ENCODE results near the gene SYK. TPM values are rescaled to one million over a fixed set of nuclear protein-coding genes. Genes with fewer than 3 reads are reported as not detected.

Gene SYK
- total RNA-seq, 4 donors from 2014 or later = 7.0 to 16.6 (median 8.7) TPM

- 71% methylated on average over 6 of the region's 6 CpGs for WGBS
- no peak for TF ChIP-seq POLR2AphosphoS5 (IDR thresholded peaks at IDR 0.05)
- TF ChIP-seq, protein P1, sequence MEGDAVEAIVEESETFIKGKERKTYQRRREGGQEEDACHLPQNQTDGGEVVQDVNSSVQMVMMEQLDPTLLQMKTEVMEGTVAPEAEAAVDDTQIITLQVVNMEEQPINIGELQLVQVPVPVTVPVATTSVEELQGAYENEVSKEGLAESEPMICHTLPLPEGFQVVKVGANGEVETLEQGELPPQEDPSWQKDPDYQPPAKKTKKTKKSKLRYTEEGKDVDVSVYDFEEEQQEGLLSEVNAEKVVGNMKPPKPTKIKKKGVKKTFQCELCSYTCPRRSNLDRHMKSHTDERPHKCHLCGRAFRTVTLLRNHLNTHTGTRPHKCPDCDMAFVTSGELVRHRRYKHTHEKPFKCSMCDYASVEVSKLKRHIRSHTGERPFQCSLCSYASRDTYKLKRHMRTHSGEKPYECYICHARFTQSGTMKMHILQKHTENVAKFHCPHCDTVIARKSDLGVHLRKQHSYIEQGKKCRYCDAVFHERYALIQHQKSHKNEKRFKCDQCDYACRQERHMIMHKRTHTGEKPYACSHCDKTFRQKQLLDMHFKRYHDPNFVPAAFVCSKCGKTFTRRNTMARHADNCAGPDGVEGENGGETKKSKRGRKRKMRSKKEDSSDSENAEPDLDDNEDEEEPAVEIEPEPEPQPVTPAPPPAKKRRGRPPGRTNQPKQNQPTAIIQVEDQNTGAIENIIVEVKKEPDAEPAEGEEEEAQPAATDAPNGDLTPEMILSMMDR (IDR thresholded peaks at IDR 0.05) = no peak
- no peak for TF ChIP-seq POLR2A (IDR thresholded peaks at IDR 0.05; ENCODE audit: low read depth)
- TF ChIP-seq EP300 (IDR thresholded peaks at IDR 0.05) = no peak
- no peak overlapping the region for H3K4me3 ChIP-seq
These were observed 6.8 kb downstream of the SYK start for GRCh38 chr9:90808398-90808797.

DNA sequence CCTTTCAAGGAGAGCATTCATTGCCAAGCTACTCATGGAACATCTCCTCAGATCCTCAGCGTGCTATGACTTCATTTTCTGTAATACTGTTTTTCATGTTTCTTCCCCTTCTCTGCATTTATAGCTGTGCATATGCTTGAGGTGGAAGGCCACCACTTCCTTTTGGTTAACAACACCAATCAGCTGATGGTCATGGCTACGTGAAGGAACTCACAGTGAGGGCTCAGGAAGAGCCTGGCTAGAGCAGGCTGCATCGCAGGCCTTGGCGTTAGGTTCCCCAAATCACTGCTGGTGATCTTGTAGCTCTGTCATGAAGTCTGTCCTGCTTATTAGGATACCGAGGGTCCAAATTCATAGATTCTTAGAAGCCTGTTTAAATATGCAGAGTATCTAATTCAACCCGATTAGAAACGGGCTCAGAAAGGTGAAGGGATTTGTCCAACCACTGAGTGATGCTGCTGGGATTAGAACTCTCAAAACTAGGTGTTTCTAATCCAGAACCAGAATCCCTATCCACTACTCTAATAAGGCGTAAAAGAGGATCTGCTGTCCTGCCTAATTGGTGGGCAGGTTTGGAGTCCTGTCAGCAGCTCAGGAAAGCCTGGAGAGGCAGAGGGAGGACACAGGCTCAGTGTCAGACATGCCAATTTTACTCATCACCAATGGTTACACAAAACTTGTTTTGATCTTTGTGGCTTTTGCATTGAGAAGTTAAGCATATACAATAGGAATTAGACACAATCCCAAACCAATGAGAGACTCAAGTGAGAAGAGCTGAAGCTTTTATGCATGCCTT is 7.5 kb downstream of the SYK start:
- intact Hi-C loops (cut with DNase I) = no loop called here
- peaks cover 0 to 8% (median 2%) of the 10 kb centered on the region in 4 donors for H3K4me1 ChIP-seq
- DNase-seq (ENCODE audit: extremely low spot score) = no peak
- 87% methylated on average over 8 of the region's 8 CpGs for WGBS
- peaks cover 0 to 23% (median 0%) of the 10 kb centered on the region in 4 donors for H3K27me3 ChIP-seq
- H3K36me3 ChIP-seq = no peaks in the 10 kb centered on the region
- no peak overlapping the region for H3K27ac ChIP-seq (replicated peaks in 1 of 4)
- no peaks in the 10 kb centered on the region for H3K9me3 ChIP-seq
- no peak for TF ChIP-seq POLR2A (IDR thresholded peaks at IDR 0.05; ENCODE audit: low read depth)
- no peak for TF ChIP-seq POLR2AphosphoS5 (IDR thresholded peaks at IDR 0.05)
- TF ChIP-seq, protein P1 (IDR thresholded peaks at IDR 0.05) = no peak
- TF ChIP-seq EP300 (IDR thresholded peaks at IDR 0.05) = no peak
- H3K4me3 ChIP-seq = no peak overlapping the region

More at GRCh38 chr9:90808398-90808797, 6.8 kb downstream of the SYK start:
- intact Hi-C loops (cut with DNase I) = no loop called here
- no peak for DNase-seq (ENCODE audit: extremely low spot score)
- no peaks in the 10 kb centered on the region for H3K36me3 ChIP-seq
- H3K4me1 ChIP-seq = peaks cover 0 to 8% (median 2%) of the 10 kb centered on the region in 4 donors
- H3K27ac ChIP-seq (replicated peaks in 1 of 4) = no peak overlapping the region
- H3K9me3 ChIP-seq = no peaks in the 10 kb centered on the region
- peaks cover 0 to 29% (median 0%) of the 10 kb centered on the region in 4 donors for H3K27me3 ChIP-seq

GRCh38 chr9:90810691-90811090 is 9.1 kb downstream of the SYK start:
- intact Hi-C loops (cut with DNase I) = no loop called here
- TF ChIP-seq EP300 (IDR thresholded peaks at IDR 0.05) = no peak
- TF ChIP-seq, protein P1 (IDR thresholded peaks at IDR 0.05) = no peak
- no peak for TF ChIP-seq POLR2AphosphoS5 (IDR thresholded peaks at IDR 0.05)
- no peak for TF ChIP-seq POLR2A (IDR thresholded peaks at IDR 0.05; ENCODE audit: low read depth)

DNA sequence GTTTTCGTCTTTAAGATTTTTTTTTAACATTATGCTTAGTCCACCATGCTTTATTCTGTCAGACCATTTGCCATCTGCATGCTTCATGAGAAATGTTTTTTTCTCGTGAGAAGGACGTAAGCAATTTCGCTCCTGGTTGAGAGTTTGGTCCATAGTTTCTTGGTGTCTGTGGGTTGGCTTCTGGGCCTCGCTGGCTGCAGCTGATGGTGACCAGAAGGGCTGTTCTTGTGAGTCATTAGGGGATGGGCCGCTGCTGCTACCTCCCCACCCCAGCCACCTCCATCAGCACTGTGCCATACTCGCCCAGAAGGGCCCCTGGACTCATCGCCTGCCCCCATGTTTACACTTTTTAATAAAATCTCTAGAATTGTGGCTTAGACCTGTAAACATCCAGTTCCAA is 11.4 kb downstream of the SYK start:
- intact Hi-C loops (cut with DNase I) = no loop called here
- WGBS = 81% methylated on average over 8 of the region's 8 CpGs
- no peak for DNase-seq (ENCODE audit: extremely low spot score)
- H3K4me3 ChIP-seq = no peak overlapping the region
- peaks cover 0 to 15% (median 0%) of the 10 kb centered on the region in 4 donors for H3K27me3 ChIP-seq
- H3K36me3 ChIP-seq = no peaks in the 10 kb centered on the region
- no peaks in the 10 kb centered on the region for H3K9me3 ChIP-seq
- TF ChIP-seq, protein P1 (IDR thresholded peaks at IDR 0.05) = no peak
- TF ChIP-seq POLR2AphosphoS5 (IDR thresholded peaks at IDR 0.05) (no peak), POLR2A (IDR thresholded peaks at IDR 0.05; ENCODE audit: low read depth) (no peak), EP300 (IDR thresholded peaks at IDR 0.05) (no peak)
- H3K27ac ChIP-seq (replicated peaks in 1 of 4) = no peak overlapping the region
- H3K4me1 ChIP-seq = peaks cover 0 to 12% (median 5%) of the 10 kb centered on the region in 4 donors

More at GRCh38 chr9:90810691-90811090, 9.1 kb downstream of the SYK start:
- H3K27me3 ChIP-seq = peaks cover 0 to 15% (median 0%) of the 10 kb centered on the region in 4 donors
- no peak overlapping the region for H3K27ac ChIP-seq (replicated peaks in 1 of 4)
- no peak for DNase-seq (ENCODE audit: extremely low spot score)
- WGBS = 81% methylated on average over 4 of the region's 4 CpGs
- H3K4me1 ChIP-seq = peaks cover 0 to 12% (median 5%) of the 10 kb centered on the region in 4 donors
- no peak overlapping the region for H3K4me3 ChIP-seq
- H3K36me3 ChIP-seq = no peaks in the 10 kb centered on the region
- H3K9me3 ChIP-seq = no peaks in the 10 kb centered on the region
